Nephron progenitor cell (in vitro differentiated cells): ENCODE measurements around the gene ZNF143.
A peak's percentile ranks its signal among the peaks of the same experiment; 100 is the strongest.

Source experiments
- DNase-seq: peaks from one replicate; pipeline ENCODE4 v3.0.0; 2021
- H3K27ac Mint-ChIP-seq: 2 replicates; pipeline ENCODE4 v1.8.0; 2021; ENCODE audit warnings: mild to moderate bottlenecking, moderate library complexity, mixed read lengths
- H3K27me3 Mint-ChIP-seq: 2 replicates; pipeline ENCODE4 v1.8.0; 2021; ENCODE audit warnings: mild to moderate bottlenecking, low read depth, mixed read lengths; ENCODE audit not compliant: poor library complexity
- H3K36me3 Mint-ChIP-seq: 2 replicates; pipeline ENCODE4 v1.8.0; 2021; ENCODE audit warnings: low read depth, mixed read lengths
- H3K4me1 Mint-ChIP-seq: 2 replicates; pipeline ENCODE4 v1.8.0; 2021; ENCODE audit warnings: mixed read lengths
- H3K4me3 Mint-ChIP-seq: 2 replicates; pipeline ENCODE4 v1.8.0; 2021; ENCODE audit warnings: mild to moderate bottlenecking, moderate library complexity, mixed read lengths
- H3K9me3 Mint-ChIP-seq: 2 replicates; pipeline ENCODE4 v1.8.0; 2021; ENCODE audit warnings: mild to moderate bottlenecking, moderate library complexity, mixed read lengths
- CTCF ChIP-seq: fragments of 200-600 bp; sonication (generic); IDR thresholded peaks from 2 replicates; pipeline ENCODE4 v1.5.0; 2021; ENCODE audit warnings: antibody characterized with exemption

The ZNF143 gene

GRCh38 chr11:9568161-9568853 lies 107.5 kb downstream of the ZNF143 start:
- peak overlapping the region; percentile 98 for H3K27ac Mint-ChIP-seq
- no peaks in the 10 kb centered on the region for H3K36me3 Mint-ChIP-seq
- peaks cover 3% of the 10 kb centered on the region for H3K27me3 Mint-ChIP-seq
- peak overlapping the region; percentile 70 for H3K4me3 Mint-ChIP-seq
- DNase-seq: no peak
- H3K9me3 Mint-ChIP-seq: no peaks in the 10 kb centered on the region
- peaks cover 74% of the 10 kb centered on the region for H3K4me1 Mint-ChIP-seq
- no peak for TF ChIP-seq CTCF

- peaks cover 3% of the 10 kb centered on the region for H3K27me3 Mint-ChIP-seq
- H3K36me3 Mint-ChIP-seq: no peaks in the 10 kb centered on the region
- H3K9me3 Mint-ChIP-seq: no peaks in the 10 kb centered on the region
- peaks cover 74% of the 10 kb centered on the region for H3K4me1 Mint-ChIP-seq
- no peak for DNase-seq
- H3K27ac Mint-ChIP-seq: peak overlapping the region; percentile 98
- no peak for TF ChIP-seq CTCF
- H3K4me3 Mint-ChIP-seq: peak overlapping the region; percentile 70
Observed at GRCh38 chr11:9568854-9569587, 108.2 kb downstream of the ZNF143 start.

- H3K4me1 Mint-ChIP-seq: peaks cover 73% of the 10 kb centered on the region
- peaks cover 3% of the 10 kb centered on the region for H3K27me3 Mint-ChIP-seq
- DNase-seq: no peak
- H3K4me3 Mint-ChIP-seq: peak overlapping the region; percentile 70
- peak overlapping the region; percentile 98 for H3K27ac Mint-ChIP-seq
- no peaks in the 10 kb centered on the region for H3K36me3 Mint-ChIP-seq
- no peaks in the 10 kb centered on the region for H3K9me3 Mint-ChIP-seq
- TF ChIP-seq CTCF: no peak
Observed at GRCh38 chr11:9569588-9570164, 108.9 kb downstream of the ZNF143 start.

- H3K9me3 Mint-ChIP-seq: no peaks in the 10 kb centered on the region
- H3K4me3 Mint-ChIP-seq: peak overlapping the region; percentile 55
- peaks cover 73% of the 10 kb centered on the region for H3K4me1 Mint-ChIP-seq
- TF ChIP-seq CTCF: no peak
- no peak for DNase-seq
- peaks cover 3% of the 10 kb centered on the region for H3K27me3 Mint-ChIP-seq
- H3K27ac Mint-ChIP-seq: peak overlapping the region; percentile 25
- no peaks in the 10 kb centered on the region for H3K36me3 Mint-ChIP-seq
Observed at GRCh38 chr11:9570313-9571025, 109.7 kb downstream of the ZNF143 start.

GRCh38 chr11:9571071-9571762 lies 110.4 kb downstream of the ZNF143 start:
- H3K4me1 Mint-ChIP-seq: peaks cover 73% of the 10 kb centered on the region
- H3K27ac Mint-ChIP-seq: no peak overlapping the region
- peaks cover 3% of the 10 kb centered on the region for H3K27me3 Mint-ChIP-seq
- H3K9me3 Mint-ChIP-seq: no peaks in the 10 kb centered on the region
- TF ChIP-seq CTCF: no peak
- peaks cover 5% of the 10 kb centered on the region for H3K36me3 Mint-ChIP-seq
- no peak for DNase-seq
- H3K4me3 Mint-ChIP-seq: peak overlapping the region; percentile 82
